Ovary (tissue), 9 donors: Measurements from ENCODE around the gene CTBP1. TPM values are rescaled to one million over a fixed set of nuclear protein-coding genes. Genes with fewer than 3 reads are reported as not detected.
A peak's percentile ranks its signal among the peaks of the same experiment; 100 is the strongest.

ENCODE experiments used
- DNase-seq, 5 donors: peaks; one replicate each; pipeline ENCODE4 v3.0.0-alpha.2; 2019 to 2020
- H3K27ac ChIP-seq, 2 donors: fragments of 200-600 bp; one replicate each; pipeline versions ENCODE4 v1.5.1 to v1.8.0; 2019 to 2022
- H3K27me3 ChIP-seq: fragments of 200-600 bp; one replicate; pipeline ENCODE4 v1.8.0; 2022
- H3K36me3 ChIP-seq: fragments of 200-600 bp; sonication (generic); one replicate; pipeline ENCODE4 v1.5.1; 2019
- H3K4me1 ChIP-seq: one replicate; pipeline ENCODE4 v1.8.1; 2013; ENCODE audit warnings: mild to moderate bottlenecking, moderate library complexity; ENCODE audit not compliant: insufficient read depth
- H3K4me3 ChIP-seq: fragments of 200-600 bp; sonication (generic); one replicate; pipeline ENCODE4 v1.5.1; 2017
- H3K9me3 ChIP-seq, 2 donors: fragments of 200-600 bp in 1 of 2; sonication (generic) in 1 of 2; one replicate each; pipeline versions ENCODE4 v1.5.1 to v1.8.1; 2013 to 2019; ENCODE audit warnings: mild to moderate bottlenecking in 1 of 2, moderate library complexity in 1 of 2
- EP300 ChIP-seq: sonication (generic); formaldehyde crosslinking; IDR thresholded peaks from one replicate; pipeline ENCODE4 v1.6.1; 2017; ENCODE audit warnings: antibody characterized with exemption
- POLR2A ChIP-seq: fragments of 450-650 bp; IDR thresholded peaks from one replicate; pipeline ENCODE4 v1.6.1; 2017; ENCODE audit warnings: antibody characterized with exemption, mild to moderate bottlenecking, moderate library complexity
- WGBS, 3 donors: extraction: QIAGEN DNeasy Blood & Tissue Kit in 1 of 3; methylation state at CpG; one replicate each; pipeline versions ENCODE4 v1.1.5 to v1.1.7; 2013 to 2017; 5-methylcytosine and 5-hydroxymethylcytosine counted together
- intact Hi-C, 4 donors: fragments of 100-400 bp; cut with DNase I; formaldehyde crosslinking; loops; one replicate each; pipeline versions ENCODE4 v1.11.0 to v1.15.1; 2022 to 2023
- polyA plus RNA-seq, 2 donors: library from polyadenylated mRNA; stranded (reverse); fragments of 200-250 nt in 1 of 2; fragments of 350-450 nt in 1 of 2; fragmentation: Illumina TruSeq in 1 of 2; extraction: RNeasy Lipid Tissue Mini Kit (QIAGEN cat#74804) in 1 of 2; gene quantifications; one replicate each; pipeline ENCODE4 v1.2.3, GENCODE V29; 2013 to 2014
- total RNA-seq, 7 donors: library from RNA; depleted of rRNA in 2 of 7; stranded (reverse); fragments of >200 nt in 2 of 7; fragmentation: NEBNext Ultra II Directional in 3 of 7; extraction: Animal tissue kit (Norgen Biotek cat#: 25700) in 3 of 7; gene quantifications; one replicate each; pipeline versions ENCODE4 v1.1.0 to v1.2.4, GENCODE V29; 2016 to 2023
- TF ChIP-seq, protein P1 (sequence below), 3 donors: fragments of 450-650 bp in 2 of 3; fragments of 200-600 bp in 1 of 3; IDR thresholded peaks; one replicate each; pipeline versions ENCODE4 v1.5.1 to v1.8.0; 2016 to 2022; ENCODE audit warnings: antibody characterized with exemption in 3 of 3, mild to moderate bottlenecking in 1 of 3
- donor health status: DM: no; HTN: no; CAD: no; lungs with moderate emphysema.
- donor health status: DM: no; HTN: no; CAD: no.
- donor health status: Bipolar disorder and iron deficiency.
- donor health status: DM: yes; HTN: yes; CAD: no.
- donor health status: DM: no; HTN: no; CAD: no.
- donor health status: DM: yes; HTN: yes; CAD: no.

Gene CTBP1
- total and polyA plus RNA-seq, 9 donors: 45.7 to 231 (median 141) TPM

DNA sequence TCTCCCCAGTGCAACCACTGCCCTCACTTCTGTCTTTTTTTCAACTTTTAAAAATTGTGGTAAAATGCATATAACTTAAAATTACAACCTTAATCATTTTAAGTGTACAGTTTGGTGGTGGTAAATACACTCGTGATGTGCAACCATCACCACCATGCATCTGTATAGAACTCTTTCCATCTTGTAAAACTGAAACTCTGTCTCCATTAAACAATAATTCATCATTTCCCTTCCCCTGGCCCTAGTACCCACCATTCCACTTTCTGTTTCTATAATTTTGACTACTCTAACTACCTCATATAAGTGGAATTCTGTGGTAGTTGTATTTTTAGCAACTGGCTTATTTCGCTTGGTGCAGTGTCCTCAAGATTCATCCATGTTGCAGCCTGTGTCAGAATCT is 6.8 kb upstream of the CTBP1 start:
- H3K36me3 ChIP-seq: no peaks in the 10 kb centered on the region
- TF ChIP-seq EP300 (no peak), POLR2A (no peak)
- TF ChIP-seq, protein P1, sequence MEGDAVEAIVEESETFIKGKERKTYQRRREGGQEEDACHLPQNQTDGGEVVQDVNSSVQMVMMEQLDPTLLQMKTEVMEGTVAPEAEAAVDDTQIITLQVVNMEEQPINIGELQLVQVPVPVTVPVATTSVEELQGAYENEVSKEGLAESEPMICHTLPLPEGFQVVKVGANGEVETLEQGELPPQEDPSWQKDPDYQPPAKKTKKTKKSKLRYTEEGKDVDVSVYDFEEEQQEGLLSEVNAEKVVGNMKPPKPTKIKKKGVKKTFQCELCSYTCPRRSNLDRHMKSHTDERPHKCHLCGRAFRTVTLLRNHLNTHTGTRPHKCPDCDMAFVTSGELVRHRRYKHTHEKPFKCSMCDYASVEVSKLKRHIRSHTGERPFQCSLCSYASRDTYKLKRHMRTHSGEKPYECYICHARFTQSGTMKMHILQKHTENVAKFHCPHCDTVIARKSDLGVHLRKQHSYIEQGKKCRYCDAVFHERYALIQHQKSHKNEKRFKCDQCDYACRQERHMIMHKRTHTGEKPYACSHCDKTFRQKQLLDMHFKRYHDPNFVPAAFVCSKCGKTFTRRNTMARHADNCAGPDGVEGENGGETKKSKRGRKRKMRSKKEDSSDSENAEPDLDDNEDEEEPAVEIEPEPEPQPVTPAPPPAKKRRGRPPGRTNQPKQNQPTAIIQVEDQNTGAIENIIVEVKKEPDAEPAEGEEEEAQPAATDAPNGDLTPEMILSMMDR (IDR thresholded peaks at IDR 0.05): no peak
- no peak for DNase-seq
- WGBS, 3 donors: 92 to 96% (median 93%) methylated on average over 2 of the region's 2 CpGs
- no peaks in the 10 kb centered on the region for H3K9me3 ChIP-seq
- no peak overlapping the region for H3K4me3 ChIP-seq
- H3K27me3 ChIP-seq: no peaks in the 10 kb centered on the region
- intact Hi-C loops: no loop called here
- no peak overlapping the region for H3K27ac ChIP-seq
- no peaks in the 10 kb centered on the region for H3K4me1 ChIP-seq

DNA sequence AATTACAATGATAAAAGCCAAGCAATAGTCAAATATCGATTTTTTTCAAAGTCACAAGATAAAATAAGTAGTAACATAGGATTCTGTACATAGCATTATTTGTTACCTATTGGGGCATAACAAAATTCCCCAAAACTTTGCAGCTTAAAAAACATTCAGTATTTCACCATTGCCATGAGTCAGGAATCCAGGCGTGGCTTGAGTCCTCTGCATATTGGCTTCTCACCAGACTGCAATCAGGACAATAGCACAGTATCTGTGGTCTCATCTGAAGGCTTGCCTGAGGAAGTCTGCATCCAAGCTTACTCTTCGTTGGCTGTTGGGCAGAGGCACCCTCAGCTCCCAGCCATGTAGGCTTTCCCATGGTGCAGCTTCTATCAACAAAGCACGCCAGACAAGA is 6.2 kb upstream of the CTBP1 start:
- no peak overlapping the region for H3K4me3 ChIP-seq
- TF ChIP-seq EP300 (no peak), POLR2A (no peak)
- TF ChIP-seq, protein P1 (IDR thresholded peaks at IDR 0.05): no peak
- H3K27me3 ChIP-seq: no peaks in the 10 kb centered on the region
- DNase-seq: no peak
- no peaks in the 10 kb centered on the region for H3K9me3 ChIP-seq
- no peaks in the 10 kb centered on the region for H3K36me3 ChIP-seq
- intact Hi-C loops: no loop called here
- H3K27ac ChIP-seq: no peak overlapping the region
- 90 to 97% (median 96%) methylated on average over 4 of the region's 4 CpGs for WGBS, 3 donors
- peaks cover 3% of the 10 kb centered on the region for H3K4me1 ChIP-seq

DNA sequence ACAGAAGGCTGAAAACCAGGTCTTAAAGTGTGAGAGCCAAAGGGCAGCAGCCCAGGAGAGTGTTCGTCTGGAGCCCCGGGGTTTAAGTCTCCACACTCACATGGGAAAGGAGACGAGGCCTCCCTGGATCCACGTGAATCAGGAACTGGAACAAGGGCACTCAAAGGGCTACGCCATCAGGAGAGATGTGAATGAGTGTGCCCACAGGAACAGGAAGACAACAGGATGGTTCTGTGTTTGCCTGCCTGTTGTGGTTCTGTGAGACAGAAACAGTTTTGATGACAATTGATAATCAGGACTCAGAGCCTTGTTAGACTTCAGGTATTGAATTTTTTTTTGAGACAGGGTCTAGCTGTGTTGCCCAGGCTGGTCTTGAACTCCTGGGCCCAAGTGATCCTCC is 4.9 kb upstream of the CTBP1 start:
- intact Hi-C loops: no loop called here
- Histone ChIP-seq H3K27ac (no peak overlapping the region), H3K9me3 (no peaks in the 10 kb centered on the region), H3K4me1 (peaks cover 6% of the 10 kb centered on the region), H3K4me3 (no peak overlapping the region), H3K36me3 (no peaks in the 10 kb centered on the region), H3K27me3 (no peaks in the 10 kb centered on the region)
- TF ChIP-seq, protein P1 (IDR thresholded peaks at IDR 0.05): no peak
- no peak for TF ChIP-seq EP300
- TF ChIP-seq POLR2A: no peak
- DNase-seq: no peak
- WGBS, 3 donors: 96 to 98% (median 97%) methylated on average over 5 of the region's 5 CpGs

DNA sequence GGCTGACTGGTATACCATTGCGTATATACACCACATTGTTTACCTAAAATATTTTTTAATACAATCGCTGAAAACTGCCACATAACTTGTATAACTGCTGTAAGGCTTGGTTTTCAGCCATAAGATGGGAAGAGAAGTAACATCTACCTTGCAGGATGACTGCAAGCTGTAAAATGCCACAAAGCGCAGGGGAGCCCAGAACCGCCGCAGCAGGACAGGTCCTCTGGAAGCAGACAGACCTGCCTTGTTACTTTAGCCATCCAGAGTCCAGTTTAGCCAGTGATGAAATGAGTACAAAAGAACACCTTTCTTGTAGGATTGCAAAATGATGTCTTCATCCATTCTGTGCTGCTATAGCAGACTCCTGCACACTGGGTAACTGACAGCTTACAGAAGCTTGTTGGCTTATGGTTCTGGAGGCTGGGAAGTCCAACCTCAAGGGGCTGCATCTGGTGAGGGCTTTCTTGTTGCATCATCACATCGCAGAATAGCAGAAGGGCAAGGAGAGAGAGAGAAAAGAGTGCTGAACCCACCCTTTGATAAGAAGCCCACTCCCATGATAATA is 4.1 kb upstream of the CTBP1 start:
- Histone ChIP-seq H3K4me3 (no peak overlapping the region), H3K27ac (no peak overlapping the region), H3K9me3 (no peaks in the 10 kb centered on the region), H3K36me3 (no peaks in the 10 kb centered on the region), H3K27me3 (no peaks in the 10 kb centered on the region), H3K4me1 (peaks cover 6% of the 10 kb centered on the region)
- intact Hi-C loops: no loop called here
- WGBS, 3 donors: 97% methylated on average over 6 of the region's 6 CpGs
- DNase-seq: no peak
- no peak for TF ChIP-seq POLR2A
- TF ChIP-seq, protein P1 (IDR thresholded peaks at IDR 0.05): no peak
- no peak for TF ChIP-seq EP300

DNA sequence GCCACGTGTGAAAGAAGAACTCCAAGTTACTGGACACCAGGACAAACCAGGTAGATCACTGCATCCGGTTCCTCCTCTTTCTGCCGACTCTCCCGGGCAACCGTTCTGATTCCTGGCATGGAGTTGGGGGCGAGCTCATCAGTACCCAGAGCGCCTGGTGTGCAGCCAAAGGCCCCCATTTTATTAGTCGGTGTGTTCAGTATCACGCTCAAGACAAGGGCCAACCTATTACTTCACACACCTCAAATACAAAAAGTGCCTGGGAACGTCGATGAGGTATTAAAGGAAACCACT is 2.8 kb upstream of the CTBP1 start:
- Histone ChIP-seq H3K4me3 (no peak overlapping the region), H3K27ac (no peak overlapping the region), H3K27me3 (no peaks in the 10 kb centered on the region), H3K9me3 (no peaks in the 10 kb centered on the region), H3K4me1 (peaks cover 14% of the 10 kb centered on the region), H3K36me3 (no peaks in the 10 kb centered on the region)
- WGBS, 3 donors: 92 to 97% (median 95%) methylated on average over 11 of the region's 11 CpGs
- TF ChIP-seq POLR2A: no peak
- TF ChIP-seq EP300: no peak
- TF ChIP-seq, protein P1 (IDR thresholded peaks at IDR 0.05): no peak
- intact Hi-C loops: no loop called here
- peak in 1 of 5 donors; percentile 22 for DNase-seq
